WI38 (cell line): ENCODE data around the gene ARMC2.

Experiments used
- H3K4me3 ChIP-seq: 2 replicates; pipeline ENCODE4 v1.5.1; 2011; ENCODE audit warnings: low read depth, mild to moderate bottlenecking, control low read depth, low read length
- TF ChIP-seq, protein P1 (sequence below): IDR thresholded peaks from 2 replicates; pipeline ENCODE4 v1.5.1; 2012; ENCODE audit warnings: low read depth, mild to moderate bottlenecking, control low read depth, low read length

The ARMC2 gene

DNA sequence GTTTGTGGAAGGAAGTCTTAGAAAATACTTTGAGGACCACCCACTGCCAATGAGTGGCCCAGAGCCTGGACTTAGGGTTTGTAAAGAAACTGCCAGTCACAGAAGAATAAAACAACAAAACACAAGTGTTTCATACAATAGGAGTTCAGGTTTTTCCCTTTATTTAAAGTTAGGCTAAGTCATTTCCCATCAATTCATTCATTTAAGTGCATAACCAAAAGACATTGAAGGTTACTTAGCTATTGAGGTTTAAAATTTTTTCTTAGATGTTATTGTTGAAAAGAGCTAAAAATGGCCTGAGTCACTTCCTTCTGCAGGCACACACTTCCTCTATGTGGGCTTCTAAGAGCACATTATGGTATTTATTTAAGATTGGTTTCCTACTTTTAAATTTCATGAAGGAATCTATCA lies 54.2 kb downstream of the ARMC2 start:
- TF ChIP-seq, protein P1, sequence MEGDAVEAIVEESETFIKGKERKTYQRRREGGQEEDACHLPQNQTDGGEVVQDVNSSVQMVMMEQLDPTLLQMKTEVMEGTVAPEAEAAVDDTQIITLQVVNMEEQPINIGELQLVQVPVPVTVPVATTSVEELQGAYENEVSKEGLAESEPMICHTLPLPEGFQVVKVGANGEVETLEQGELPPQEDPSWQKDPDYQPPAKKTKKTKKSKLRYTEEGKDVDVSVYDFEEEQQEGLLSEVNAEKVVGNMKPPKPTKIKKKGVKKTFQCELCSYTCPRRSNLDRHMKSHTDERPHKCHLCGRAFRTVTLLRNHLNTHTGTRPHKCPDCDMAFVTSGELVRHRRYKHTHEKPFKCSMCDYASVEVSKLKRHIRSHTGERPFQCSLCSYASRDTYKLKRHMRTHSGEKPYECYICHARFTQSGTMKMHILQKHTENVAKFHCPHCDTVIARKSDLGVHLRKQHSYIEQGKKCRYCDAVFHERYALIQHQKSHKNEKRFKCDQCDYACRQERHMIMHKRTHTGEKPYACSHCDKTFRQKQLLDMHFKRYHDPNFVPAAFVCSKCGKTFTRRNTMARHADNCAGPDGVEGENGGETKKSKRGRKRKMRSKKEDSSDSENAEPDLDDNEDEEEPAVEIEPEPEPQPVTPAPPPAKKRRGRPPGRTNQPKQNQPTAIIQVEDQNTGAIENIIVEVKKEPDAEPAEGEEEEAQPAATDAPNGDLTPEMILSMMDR, result no peak

GRCh38 chr6:108903796-108904195 lies 55.6 kb downstream of the ARMC2 start:
- TF ChIP-seq, protein P1, result no peak
- no peak overlapping the region for H3K4me3 ChIP-seq

More for the DNA sequence above, 54.2 kb downstream of the ARMC2 start:
- no peak overlapping the region for H3K4me3 ChIP-seq

DNA sequence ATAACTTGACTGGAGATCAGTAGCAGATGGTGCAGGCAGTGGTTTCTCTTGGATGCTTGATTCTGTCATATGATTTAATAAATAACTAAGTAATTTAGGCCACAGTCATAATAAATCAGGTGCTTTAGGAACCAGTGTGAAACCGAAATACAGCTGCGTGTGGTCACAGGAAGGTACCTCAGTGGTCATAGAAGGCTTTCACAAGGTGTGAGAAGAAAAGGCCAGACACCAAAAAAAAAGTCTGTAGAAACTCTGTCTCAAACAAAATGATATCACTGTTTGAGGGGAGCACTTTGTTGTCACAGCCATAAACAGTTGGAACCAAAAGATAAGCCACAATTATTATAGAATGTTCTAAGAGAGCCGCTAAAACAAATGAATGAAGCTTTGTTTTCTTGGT lies 56.5 kb downstream of the ARMC2 start:
- H3K4me3 ChIP-seq, result no peak overlapping the region
- TF ChIP-seq, protein P1, result no peak

DNA sequence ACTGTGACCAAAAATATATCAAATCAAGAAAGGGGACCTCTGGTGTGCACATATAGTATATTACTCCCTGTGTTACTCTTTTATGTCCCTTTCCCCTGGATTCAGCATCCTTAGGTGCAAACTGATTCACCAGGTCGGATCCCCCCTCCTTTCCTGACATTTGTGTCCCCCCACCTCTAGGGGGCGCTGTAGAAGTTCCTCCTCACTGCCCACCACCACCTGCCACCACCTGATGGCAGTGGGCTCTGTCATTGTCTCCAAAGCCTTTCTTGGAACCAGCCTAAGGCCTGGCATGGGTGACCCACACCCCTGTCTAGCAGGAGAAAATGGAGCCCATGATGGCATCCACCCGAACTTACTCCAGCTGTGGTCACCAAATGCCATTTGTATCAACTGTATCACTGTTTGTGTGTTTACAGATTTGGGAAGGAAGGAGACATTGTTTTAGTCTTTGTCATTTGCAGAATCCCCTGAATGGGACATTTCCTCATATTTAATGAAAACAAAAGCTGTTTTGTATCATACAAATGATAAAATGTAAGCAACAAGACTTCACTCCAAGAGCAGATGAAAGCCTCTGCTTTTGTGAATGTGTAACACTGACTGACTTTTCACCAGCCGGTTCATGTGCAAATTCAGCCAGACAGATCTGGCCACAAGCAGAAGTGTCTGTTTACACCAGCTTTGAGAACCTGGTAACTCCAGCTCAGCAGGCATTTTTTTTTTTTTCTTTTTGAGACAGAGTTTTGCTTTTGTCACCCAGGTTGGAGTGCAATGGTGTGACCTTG lies 66.2 kb downstream of the ARMC2 start:
- TF ChIP-seq, protein P1, result peak; percentile 47
- H3K4me3 ChIP-seq, result no peak overlapping the region

- TF ChIP-seq, protein P1, result no peak
- H3K4me3 ChIP-seq, result no peak overlapping the region
Measured at GRCh38 chr6:108915258-108915657, 67.0 kb downstream of the ARMC2 start.

DNA sequence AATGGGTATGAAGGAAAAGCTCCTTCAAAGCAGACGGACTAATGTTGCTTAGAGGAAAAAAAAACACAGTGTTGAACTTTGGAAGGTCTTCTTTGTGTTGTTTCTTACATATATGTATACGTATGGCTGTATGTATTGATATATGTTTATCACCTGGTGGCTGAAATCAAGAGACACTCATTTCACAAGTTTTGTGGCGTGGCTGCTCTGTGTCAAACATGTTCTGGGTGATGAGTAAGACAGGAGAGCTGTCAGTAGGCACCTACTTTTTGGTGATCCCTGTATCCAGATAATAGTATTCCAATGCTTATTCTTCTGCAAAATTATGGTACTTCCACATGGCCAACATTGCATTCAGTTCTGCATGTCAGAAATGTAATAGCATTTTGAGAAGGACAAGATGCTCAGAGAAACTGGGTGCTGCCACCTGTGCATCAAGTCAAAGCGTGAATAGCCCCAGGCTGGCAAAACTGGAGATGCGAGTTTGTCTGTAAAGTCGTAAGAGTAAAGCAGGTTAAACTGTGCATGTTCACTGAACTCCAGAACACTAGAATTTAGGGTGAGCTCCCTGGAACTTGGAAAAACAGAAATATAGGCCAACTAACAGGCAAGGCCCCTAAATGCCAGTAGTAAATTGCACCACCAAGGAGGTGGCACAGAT lies 67.9 kb downstream of the ARMC2 start:
- no peak overlapping the region for H3K4me3 ChIP-seq
- TF ChIP-seq, protein P1, result no peak

DNA sequence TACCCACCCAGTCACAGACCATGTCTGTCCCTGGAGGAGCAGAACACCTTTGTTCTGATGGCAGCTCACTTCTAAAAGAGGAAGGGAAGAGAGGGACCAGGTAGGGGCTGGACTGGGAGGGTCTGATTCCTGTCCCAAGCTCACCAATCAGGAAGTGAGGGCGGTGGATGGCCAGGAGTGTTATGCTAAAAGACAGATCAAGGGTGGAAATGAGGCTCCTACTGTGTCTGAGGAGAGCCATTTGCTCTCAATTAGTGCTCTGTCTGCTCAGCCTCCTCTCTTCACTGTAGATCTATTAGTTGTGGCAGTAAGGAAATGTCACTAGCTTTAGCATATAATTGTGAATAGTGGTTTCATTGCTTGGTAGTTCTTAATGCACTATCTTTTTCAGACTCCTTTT lies 72.5 kb downstream of the ARMC2 start:
- no peak overlapping the region for H3K4me3 ChIP-seq
- TF ChIP-seq, protein P1, result no peak
